D721Med (cell line): Measurements from ENCODE around the gene PNPO.
"Not testable (repeated sequence)": the region's sequence is repeated elsewhere in the genome, so short reads cannot be mapped to it uniquely, and the experiment has no call there.

Experiments used
- DNase-seq: peaks from one replicate; pipeline ENCODE4 v3.0.0; 2011; ENCODE audit warnings: low spot score; ENCODE audit not compliant: insufficient read length
- FAIRE-seq: peaks from 2 replicates; lab custom pipeline; 2011; peaks lifted over from hg19 to GRCh38; lab: Jason Lieb, UNC
- CTCF ChIP-seq: IDR thresholded peaks from 2 replicates; pipeline ENCODE4 v1.5.1; 2012; ENCODE audit warnings: mild to moderate bottlenecking, control low read depth; ENCODE audit not compliant: insufficient read depth; ENCODE audit errors: missing control alignments

Gene PNPO

GRCh38 chr17:47987240-47987835, 46.0 kb downstream of the PNPO start:
- DNase-seq (no peak), FAIRE-seq (no peak)
- no peak for TF ChIP-seq CTCF

DNA sequence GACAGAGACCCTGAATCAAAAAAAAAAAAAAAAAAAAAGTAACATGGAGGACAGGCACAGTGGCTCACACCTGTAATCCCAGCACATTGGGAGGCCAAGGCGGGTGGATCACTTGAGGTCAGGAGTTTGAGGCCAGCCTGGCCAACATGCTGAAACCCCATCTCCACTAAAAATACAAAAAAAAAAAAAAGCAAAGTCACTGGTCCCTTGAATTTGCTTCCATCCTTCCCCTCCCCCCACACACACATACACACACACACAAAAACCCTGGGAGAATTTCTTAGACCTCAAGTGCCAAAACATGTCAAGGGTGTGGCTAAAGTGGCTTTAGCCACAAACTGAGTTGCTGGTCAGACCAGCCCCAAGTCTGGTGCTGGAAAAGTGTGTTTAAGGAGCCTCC, 47.1 kb downstream of the PNPO start:
- DNase-seq, FAIRE-seq: not testable (repeated sequence)

GRCh38 chr17:47989159-47989558, 47.8 kb downstream of the PNPO start:
- DNase-seq (no peak), FAIRE-seq (no peak)
- no peak for TF ChIP-seq CTCF

GRCh38 chr17:47989700-47990099, 48.3 kb downstream of the PNPO start:
- DNase-seq: no peak
- FAIRE-seq: no peak
- no peak for TF ChIP-seq CTCF

- TF ChIP-seq CTCF: no peak
- FAIRE-seq (no peak), DNase-seq (no peak)
These were observed 49.8 kb downstream of the PNPO start for GRCh38 chr17:47990962-47991731.

- no peak for DNase-seq
- FAIRE-seq: no peak
- no peak for TF ChIP-seq CTCF
These were observed 50.8 kb downstream of the PNPO start for GRCh38 chr17:47992216-47992615.

DNA sequence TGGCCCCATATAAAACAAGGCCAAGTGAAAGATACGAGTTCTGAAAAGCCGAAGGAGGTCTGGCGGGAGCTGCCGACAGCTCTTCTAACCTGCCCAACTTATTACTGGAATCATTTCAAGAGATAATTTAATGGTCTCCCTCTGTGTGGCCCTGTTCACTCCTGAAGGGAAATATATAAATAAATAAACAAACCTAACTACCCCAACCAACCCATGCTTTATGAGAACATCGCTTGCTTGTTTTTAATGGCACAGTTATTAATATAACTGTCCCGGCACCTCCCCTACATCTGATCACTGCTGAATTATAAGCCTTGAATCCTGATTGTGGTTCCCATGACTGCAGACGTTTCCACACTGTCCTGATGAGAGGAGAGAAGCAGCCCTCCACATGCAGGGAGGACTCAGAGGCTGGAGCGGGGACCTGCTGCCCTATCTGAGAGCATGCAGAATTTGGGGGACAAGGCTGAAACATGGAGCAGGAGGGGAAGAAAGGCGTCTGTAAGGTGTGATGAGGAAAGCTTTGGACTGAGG, 51.7 kb downstream of the PNPO start:
- FAIRE-seq (no peak), DNase-seq (no peak)
- no peak for TF ChIP-seq CTCF
